ENCODE results near the gene STARD6.
A peak's percentile ranks its signal among the peaks of the same experiment; 100 is the strongest.
"Not testable (repeated sequence)": the region's sequence is repeated elsewhere in the genome, so short reads cannot be mapped to it uniquely, and the experiment has no call there.

The STARD6 gene

GRCh38 chr18:54387631-54388030 lies 30.0 kb upstream of the STARD6 start:
- Histone ChIP-seq H3K4me2 (ENCODE audit: insufficient read depth, low read length, poor library complexity, severe bottlenecking) (no peak overlapping the region), H3K9ac (ENCODE audit: low read depth, low read length, poor library complexity) (no peak overlapping the region), H2AK5ac (ENCODE audit: low read depth, low read length) (no peak overlapping the region), H3K36me3 (replicated peaks in 1 of 2; ENCODE audit: control insufficient read depth in 2 of 2, insufficient read depth in 2 of 2, low read length in 2 of 2) (no peaks in the 10 kb centered on the region), H3K23ac (ENCODE audit: low read depth, low read length, poor library complexity) (no peak overlapping the region), H4K91ac (ENCODE audit: low read depth, low read length, poor library complexity) (no peak overlapping the region), H2BK12ac (ENCODE audit: low read length) (no peak overlapping the region), H3K18ac (ENCODE audit: low read length) (no peak overlapping the region), H3K14ac (ENCODE audit: low read length) (no peak overlapping the region), H2BK5ac (ENCODE audit: low read length) (no peak overlapping the region), H3K4ac (ENCODE audit: low read length) (no peak overlapping the region), H3K4me1 (ENCODE audit: control insufficient read depth in 2 of 2, insufficient read depth in 1 of 2, low read depth in 1 of 2, low read length in 2 of 2) (peaks cover 7 to 8% of the 10 kb centered on the region in 2 donors), H3K79me1 (ENCODE audit: low read depth, low read length) (no peaks in the 10 kb centered on the region), H3K9me3 (replicated peaks in 1 of 2; ENCODE audit: control insufficient read depth in 2 of 2, insufficient read depth in 1 of 2, low read depth in 1 of 2, low read length in 2 of 2) (peaks cover 0 to 5% of the 10 kb centered on the region in 2 donors), H2AFZ (ENCODE audit: low read length) (no peak overlapping the region), H2BK15ac (ENCODE audit: low read length) (no peak overlapping the region), H3K4me3 (ENCODE audit: low read length in 2 of 2) (no peak overlapping the region), H4K8ac (ENCODE audit: low read depth, low read length) (no peak overlapping the region), H2BK120ac (ENCODE audit: low read depth, low read length) (no peak overlapping the region), H3K27ac (replicated peaks; ENCODE audit: low read length) (no peak overlapping the region), H3K27me3 (ENCODE audit: control insufficient read depth in 3 of 3, insufficient read depth in 3 of 3, low read depth in 1 of 3, low read length in 3 of 3) (no peaks in the 10 kb centered on the region)
- no peak for DNase-seq (ENCODE audit: low spot score)
- no CpG with 5 or more reads among the region's 3 CpGs for WGBS, 2 donors (ENCODE audit: extremely low coverage in 2 of 2, insufficient read length in 2 of 2, insufficient replicate concordance in 1 of 2)

GRCh38 chr18:54386800-54387495 lies 29.3 kb upstream of the STARD6 start:
- not testable (repeated sequence) for H2BK12ac ChIP-seq (ENCODE audit: low read length); H3K4me2 ChIP-seq (ENCODE audit: insufficient read depth, low read length, poor library complexity, severe bottlenecking); H3K27ac ChIP-seq (replicated peaks; ENCODE audit: low read length); H2AFZ ChIP-seq (ENCODE audit: low read length); H4K8ac ChIP-seq (ENCODE audit: low read depth, low read length); DNase-seq (ENCODE audit: low spot score); H2AK5ac ChIP-seq (ENCODE audit: low read depth, low read length); H2BK15ac ChIP-seq (ENCODE audit: low read length); H3K9ac ChIP-seq (ENCODE audit: low read depth, low read length, poor library complexity); H3K18ac ChIP-seq (ENCODE audit: low read length); H3K4ac ChIP-seq (ENCODE audit: low read length); H3K27me3 ChIP-seq (ENCODE audit: control insufficient read depth in 3 of 3, insufficient read depth in 3 of 3, low read depth in 1 of 3, low read length in 3 of 3); H3K4me3 ChIP-seq (ENCODE audit: low read length in 2 of 2); H3K4me1 ChIP-seq (ENCODE audit: control insufficient read depth in 2 of 2, insufficient read depth in 1 of 2, low read depth in 1 of 2, low read length in 2 of 2); H4K91ac ChIP-seq (ENCODE audit: low read depth, low read length, poor library complexity); H3K14ac ChIP-seq (ENCODE audit: low read length); H3K36me3 ChIP-seq (replicated peaks in 1 of 2; ENCODE audit: control insufficient read depth in 2 of 2, insufficient read depth in 2 of 2, low read length in 2 of 2); H3K9me3 ChIP-seq (replicated peaks in 1 of 2; ENCODE audit: control insufficient read depth in 2 of 2, insufficient read depth in 1 of 2, low read depth in 1 of 2, low read length in 2 of 2); H2BK5ac ChIP-seq (ENCODE audit: low read length); H3K79me1 ChIP-seq (ENCODE audit: low read depth, low read length); H2BK120ac ChIP-seq (ENCODE audit: low read depth, low read length); H3K23ac ChIP-seq (ENCODE audit: low read depth, low read length, poor library complexity)
- WGBS, 2 donors (ENCODE audit: extremely low coverage in 2 of 2, insufficient read length in 2 of 2, insufficient replicate concordance in 1 of 2) = no CpG with 5 or more reads among the region's 23 CpGs

- Histone ChIP-seq H2BK5ac (ENCODE audit: low read length) (no peak overlapping the region), H3K79me1 (ENCODE audit: low read depth, low read length) (no peaks in the 10 kb centered on the region), H3K4me2 (ENCODE audit: insufficient read depth, low read length, poor library complexity, severe bottlenecking) (no peak overlapping the region), H3K27ac (replicated peaks; ENCODE audit: low read length) (no peak overlapping the region), H4K8ac (ENCODE audit: low read depth, low read length) (no peak overlapping the region), H3K27me3 (ENCODE audit: control insufficient read depth in 3 of 3, insufficient read depth in 3 of 3, low read depth in 1 of 3, low read length in 3 of 3) (no peaks in the 10 kb centered on the region), H3K4me1 (ENCODE audit: control insufficient read depth in 2 of 2, insufficient read depth in 1 of 2, low read depth in 1 of 2, low read length in 2 of 2) (peaks cover 9 to 10% of the 10 kb centered on the region in 2 donors), H2AFZ (ENCODE audit: low read length) (peak overlapping the region; percentile 19), H3K9ac (ENCODE audit: low read depth, low read length, poor library complexity) (no peak overlapping the region), H3K36me3 (replicated peaks in 1 of 2; ENCODE audit: control insufficient read depth in 2 of 2, insufficient read depth in 2 of 2, low read length in 2 of 2) (peaks cover 0 to 8% of the 10 kb centered on the region in 2 donors), H3K4me3 (ENCODE audit: low read length in 2 of 2) (no peak overlapping the region), H2BK12ac (ENCODE audit: low read length) (no peak overlapping the region), H2BK15ac (ENCODE audit: low read length) (no peak overlapping the region), H4K91ac (ENCODE audit: low read depth, low read length, poor library complexity) (no peak overlapping the region), H3K9me3 (replicated peaks in 1 of 2; ENCODE audit: control insufficient read depth in 2 of 2, insufficient read depth in 1 of 2, low read depth in 1 of 2, low read length in 2 of 2) (peaks cover 0 to 5% of the 10 kb centered on the region in 2 donors), H3K14ac (ENCODE audit: low read length) (no peak overlapping the region), H3K4ac (ENCODE audit: low read length) (no peak overlapping the region), H2AK5ac (ENCODE audit: low read depth, low read length) (no peak overlapping the region), H2BK120ac (ENCODE audit: low read depth, low read length) (no peak overlapping the region), H3K18ac (ENCODE audit: low read length) (peak overlapping the region; percentile 49), H3K23ac (ENCODE audit: low read depth, low read length, poor library complexity) (no peak overlapping the region)
- no CpG with 5 or more reads among the region's 4 CpGs for WGBS, 2 donors (ENCODE audit: extremely low coverage in 2 of 2, insufficient read length in 2 of 2, insufficient replicate concordance in 1 of 2)
- DNase-seq (ENCODE audit: low spot score) = no peak
Observed at GRCh38 chr18:54386043-54386442, 28.4 kb upstream of the STARD6 start.

- H4K8ac ChIP-seq (ENCODE audit: low read depth, low read length) = no peak overlapping the region
- H3K4me3 ChIP-seq (ENCODE audit: low read length in 2 of 2) = no peak overlapping the region
- no peak overlapping the region for H3K14ac ChIP-seq (ENCODE audit: low read length)
- no peak overlapping the region for H3K27ac ChIP-seq (replicated peaks; ENCODE audit: low read length)
- H2BK15ac ChIP-seq (ENCODE audit: low read length) = no peak overlapping the region
- no peak overlapping the region for H2AFZ ChIP-seq (ENCODE audit: low read length)
- no peak overlapping the region for H2BK12ac ChIP-seq (ENCODE audit: low read length)
- no peak overlapping the region for H3K18ac ChIP-seq (ENCODE audit: low read length)
- H3K9me3 ChIP-seq (replicated peaks in 1 of 2; ENCODE audit: control insufficient read depth in 2 of 2, insufficient read depth in 1 of 2, low read depth in 1 of 2, low read length in 2 of 2) = peaks cover 0 to 2% of the 10 kb centered on the region in 2 donors
- no peak overlapping the region for H3K4me2 ChIP-seq (ENCODE audit: insufficient read depth, low read length, poor library complexity, severe bottlenecking)
- H3K9ac ChIP-seq (ENCODE audit: low read depth, low read length, poor library complexity) = no peak overlapping the region
- no peak for DNase-seq (ENCODE audit: low spot score)
- H3K4ac ChIP-seq (ENCODE audit: low read length) = no peak overlapping the region
- H2BK120ac ChIP-seq (ENCODE audit: low read depth, low read length) = no peak overlapping the region
- no peak overlapping the region for H3K23ac ChIP-seq (ENCODE audit: low read depth, low read length, poor library complexity)
- no CpG with 5 or more reads among the region's 8 CpGs for WGBS, 2 donors (ENCODE audit: extremely low coverage in 2 of 2, insufficient read length in 2 of 2, insufficient replicate concordance in 1 of 2)
- no peak overlapping the region for H2BK5ac ChIP-seq (ENCODE audit: low read length)
- no peak overlapping the region for H2AK5ac ChIP-seq (ENCODE audit: low read depth, low read length)
- H3K4me1 ChIP-seq (ENCODE audit: control insufficient read depth in 2 of 2, insufficient read depth in 1 of 2, low read depth in 1 of 2, low read length in 2 of 2) = peaks cover 5 to 7% of the 10 kb centered on the region in 2 donors
- peaks cover 0 to 36% of the 10 kb centered on the region in 2 donors for H3K36me3 ChIP-seq (replicated peaks in 1 of 2; ENCODE audit: control insufficient read depth in 2 of 2, insufficient read depth in 2 of 2, low read length in 2 of 2)
- no peaks in the 10 kb centered on the region for H3K79me1 ChIP-seq (ENCODE audit: low read depth, low read length)
- no peak overlapping the region for H4K91ac ChIP-seq (ENCODE audit: low read depth, low read length, poor library complexity)
- H3K27me3 ChIP-seq (ENCODE audit: control insufficient read depth in 3 of 3, insufficient read depth in 3 of 3, low read depth in 1 of 3, low read length in 3 of 3) = no peaks in the 10 kb centered on the region
Observed at GRCh38 chr18:54382733-54383252, 25.1 kb upstream of the STARD6 start.
